ENCODE data around the gene NDUFS7.

Gene NDUFS7

GRCh38 chr19:1365319-1366269 is 18.1 kb upstream of the NDUFS7 start:
- no peak for DNase-seq

GRCh38 chr19:1366296-1366695 is 17.4 kb upstream of the NDUFS7 start:
- no peak for DNase-seq

- no peak for DNase-seq
These were observed 16.5 kb upstream of the NDUFS7 start for GRCh38 chr19:1366899-1367870.

GRCh38 chr19:1369214-1369805 is 14.4 kb upstream of the NDUFS7 start:
- no peak for DNase-seq

- DNase-seq: no peak
These were observed 12.9 kb upstream of the NDUFS7 start for GRCh38 chr19:1370579-1371361.

- DNase-seq: no peak
These were observed 10.6 kb upstream of the NDUFS7 start for GRCh38 chr19:1373042-1373533.

- no peak for DNase-seq
These were observed 10.0 kb upstream of the NDUFS7 start for GRCh38 chr19:1373534-1374249.

GRCh38 chr19:1374250-1374577 is 9.5 kb upstream of the NDUFS7 start:
- no peak for DNase-seq

GRCh38 chr19:1376415-1376805 is 7.3 kb upstream of the NDUFS7 start:
- DNase-seq: no peak

GRCh38 chr19:1377176-1377964 is 6.3 kb upstream of the NDUFS7 start:
- no peak for DNase-seq

GRCh38 chr19:1377965-1378785 is 5.5 kb upstream of the NDUFS7 start:
- DNase-seq: no peak

GRCh38 chr19:1379126-1379905 is 4.4 kb upstream of the NDUFS7 start:
- no peak for DNase-seq

GRCh38 chr19:1379961-1380489 is 3.7 kb upstream of the NDUFS7 start:
- DNase-seq: no peak

GRCh38 chr19:1382250-1382649 is 1.5 kb upstream of the NDUFS7 start:
- DNase-seq: no peak

- no peak for DNase-seq
These were observed 743 bp upstream of the NDUFS7 start for GRCh38 chr19:1383017-1383311.

- DNase-seq: no peak
These were observed 367 bp downstream of the NDUFS7 start for GRCh38 chr19:1384085-1384462.

GRCh38 chr19:1384478-1385110 is 887 bp downstream of the NDUFS7 start:
- no peak for DNase-seq

GRCh38 chr19:1385816-1386215 is 2.1 kb downstream of the NDUFS7 start:
- no peak for DNase-seq
